ENCODE measurements around the gene FGF18. TPM values are rescaled to one million over a fixed set of nuclear protein-coding genes. Genes with fewer than 3 reads are reported as not detected.
"Not testable (repeated sequence)": the region's sequence is repeated elsewhere in the genome, so short reads cannot be mapped to it uniquely, and the experiment has no call there.

Gene FGF18
- total and polyA plus RNA-seq, 2 donors: 1.0 to 1.4 TPM

- peaks cover 3% of the 10 kb centered on the region for H3K4me1 ChIP-seq (ENCODE audit: insufficient read depth)
- H3K36me3 ChIP-seq (ENCODE audit: insufficient read depth): peaks cover 2% of the 10 kb centered on the region
- H3K27ac ChIP-seq (ENCODE audit: low read depth): no peak overlapping the region
- WGBS: 73% methylated on average over 8 of the region's 8 CpGs
- no peak for DNase-seq (ENCODE audit: extremely low spot score)
- H3K4me3 ChIP-seq (ENCODE audit: low read depth, low read length): no peak overlapping the region
Measured at GRCh38 chr5:171390883-171391677, 28.4 kb upstream of the FGF18 start.

GRCh38 chr5:171391996-171392577 lies 27.4 kb upstream of the FGF18 start:
- WGBS: 84% methylated on average over 14 of the region's 14 CpGs
- Histone ChIP-seq H3K4me3 (ENCODE audit: low read depth, low read length) (no peak overlapping the region), H3K4me1 (ENCODE audit: insufficient read depth) (peaks cover 3% of the 10 kb centered on the region), H3K36me3 (ENCODE audit: insufficient read depth) (peaks cover 2% of the 10 kb centered on the region), H3K27ac (ENCODE audit: low read depth) (no peak overlapping the region)
- no peak for DNase-seq (ENCODE audit: extremely low spot score)

DNA sequence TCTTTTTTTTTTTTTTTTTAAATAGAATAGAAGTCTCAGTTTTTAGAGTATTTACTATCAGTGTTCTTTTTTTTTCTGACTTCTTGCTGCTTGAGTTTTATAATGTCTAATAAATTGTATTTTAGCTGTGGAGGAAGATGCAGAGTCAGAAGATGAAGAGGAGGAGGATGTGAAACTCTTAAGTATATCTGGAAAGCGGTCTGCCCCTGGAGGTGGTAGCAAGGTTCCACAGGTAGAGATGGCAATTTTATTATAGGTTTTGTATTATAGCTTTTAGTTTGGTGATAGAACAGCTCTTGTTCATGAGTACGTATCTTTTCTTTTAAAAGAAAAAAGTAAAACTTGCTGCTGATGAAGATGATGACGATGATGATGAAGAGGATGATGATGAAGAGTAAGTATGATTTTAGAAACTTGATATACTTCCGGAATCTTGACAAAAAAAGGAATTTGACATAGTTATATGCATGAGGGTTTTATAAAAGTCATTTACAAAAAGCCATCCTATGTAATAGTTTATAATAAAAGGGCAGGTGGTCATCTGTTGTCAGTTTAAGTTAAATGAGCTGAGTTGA lies 26.8 kb upstream of the FGF18 start:
- WGBS: 92% methylated on average over 4 of the region's 4 CpGs
- Histone ChIP-seq H3K36me3 (ENCODE audit: insufficient read depth) (peaks cover 2% of the 10 kb centered on the region), H3K4me1 (ENCODE audit: insufficient read depth) (peaks cover 3% of the 10 kb centered on the region), H3K27ac (ENCODE audit: low read depth) (no peak overlapping the region), H3K4me3 (ENCODE audit: low read depth, low read length) (no peak overlapping the region)
- DNase-seq (ENCODE audit: extremely low spot score): no peak

- peaks cover 3% of the 10 kb centered on the region for H3K4me1 ChIP-seq (ENCODE audit: insufficient read depth)
- DNase-seq (ENCODE audit: extremely low spot score): no peak
- no peak overlapping the region for H3K27ac ChIP-seq (ENCODE audit: low read depth)
- no peak overlapping the region for H3K4me3 ChIP-seq (ENCODE audit: low read depth, low read length)
- WGBS: 97% methylated on average over 7 of the region's 7 CpGs
- peaks cover 2% of the 10 kb centered on the region for H3K36me3 ChIP-seq (ENCODE audit: insufficient read depth)
Measured at GRCh38 chr5:171395042-171395441, 24.4 kb upstream of the FGF18 start.

DNA sequence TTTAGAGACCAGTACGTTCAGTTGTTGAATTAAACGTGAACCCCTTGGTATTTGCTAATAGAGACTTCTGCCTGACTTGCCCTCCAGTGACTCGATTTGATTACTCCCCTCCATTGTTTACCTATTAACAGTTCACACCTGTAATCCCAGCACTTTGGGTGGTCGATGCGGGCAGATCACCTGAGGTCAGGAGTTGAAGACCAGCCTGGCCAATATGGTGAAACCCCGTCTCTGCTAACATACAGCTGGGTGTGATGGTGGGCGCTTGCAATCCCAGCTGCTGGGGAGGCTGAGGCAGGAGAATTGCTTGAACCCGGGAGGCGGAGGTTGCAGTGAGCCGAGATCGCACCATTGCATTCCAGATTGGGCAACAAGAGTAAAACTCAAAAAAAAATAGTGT lies 22.9 kb upstream of the FGF18 start:
- H3K27ac ChIP-seq (ENCODE audit: low read depth); DNase-seq (ENCODE audit: extremely low spot score); H3K4me1 ChIP-seq (ENCODE audit: insufficient read depth); H3K4me3 ChIP-seq (ENCODE audit: low read depth, low read length); H3K36me3 ChIP-seq (ENCODE audit: insufficient read depth): not testable (repeated sequence)
- 90% methylated on average over 11 of the region's 11 CpGs for WGBS

GRCh38 chr5:171397190-171397589 lies 22.3 kb upstream of the FGF18 start:
- 92% methylated on average over 2 of the region's 2 CpGs for WGBS
- H3K27ac ChIP-seq (ENCODE audit: low read depth): no peak overlapping the region
- H3K4me1 ChIP-seq (ENCODE audit: insufficient read depth): no peaks in the 10 kb centered on the region
- H3K36me3 ChIP-seq (ENCODE audit: insufficient read depth): peaks cover 9% of the 10 kb centered on the region
- DNase-seq (ENCODE audit: extremely low spot score): no peak
- H3K4me3 ChIP-seq (ENCODE audit: low read depth, low read length): no peak overlapping the region

- no peak overlapping the region for H3K27ac ChIP-seq (ENCODE audit: low read depth)
- peaks cover 9% of the 10 kb centered on the region for H3K36me3 ChIP-seq (ENCODE audit: insufficient read depth)
- H3K4me1 ChIP-seq (ENCODE audit: insufficient read depth): no peaks in the 10 kb centered on the region
- H3K4me3 ChIP-seq (ENCODE audit: low read depth, low read length): no peak overlapping the region
- DNase-seq (ENCODE audit: extremely low spot score): no peak
- WGBS: 96% methylated on average over 4 of the region's 4 CpGs
Measured at GRCh38 chr5:171397599-171397998, 21.8 kb upstream of the FGF18 start.

GRCh38 chr5:171398660-171399059 lies 20.8 kb upstream of the FGF18 start:
- H3K4me3 ChIP-seq (ENCODE audit: low read depth, low read length); DNase-seq (ENCODE audit: extremely low spot score); H3K36me3 ChIP-seq (ENCODE audit: insufficient read depth); H3K4me1 ChIP-seq (ENCODE audit: insufficient read depth); H3K27ac ChIP-seq (ENCODE audit: low read depth): not testable (repeated sequence)
- 96% methylated on average over 9 of the region's 9 CpGs for WGBS

GRCh38 chr5:171400169-171400568 lies 19.3 kb upstream of the FGF18 start:
- Histone ChIP-seq H3K4me1 (ENCODE audit: insufficient read depth) (no peaks in the 10 kb centered on the region), H3K36me3 (ENCODE audit: insufficient read depth) (peaks cover 8% of the 10 kb centered on the region), H3K4me3 (ENCODE audit: low read depth, low read length) (no peak overlapping the region), H3K27ac (ENCODE audit: low read depth) (no peak overlapping the region)
- DNase-seq (ENCODE audit: extremely low spot score): no peak
- 93% methylated on average over 7 of the region's 7 CpGs for WGBS

DNA sequence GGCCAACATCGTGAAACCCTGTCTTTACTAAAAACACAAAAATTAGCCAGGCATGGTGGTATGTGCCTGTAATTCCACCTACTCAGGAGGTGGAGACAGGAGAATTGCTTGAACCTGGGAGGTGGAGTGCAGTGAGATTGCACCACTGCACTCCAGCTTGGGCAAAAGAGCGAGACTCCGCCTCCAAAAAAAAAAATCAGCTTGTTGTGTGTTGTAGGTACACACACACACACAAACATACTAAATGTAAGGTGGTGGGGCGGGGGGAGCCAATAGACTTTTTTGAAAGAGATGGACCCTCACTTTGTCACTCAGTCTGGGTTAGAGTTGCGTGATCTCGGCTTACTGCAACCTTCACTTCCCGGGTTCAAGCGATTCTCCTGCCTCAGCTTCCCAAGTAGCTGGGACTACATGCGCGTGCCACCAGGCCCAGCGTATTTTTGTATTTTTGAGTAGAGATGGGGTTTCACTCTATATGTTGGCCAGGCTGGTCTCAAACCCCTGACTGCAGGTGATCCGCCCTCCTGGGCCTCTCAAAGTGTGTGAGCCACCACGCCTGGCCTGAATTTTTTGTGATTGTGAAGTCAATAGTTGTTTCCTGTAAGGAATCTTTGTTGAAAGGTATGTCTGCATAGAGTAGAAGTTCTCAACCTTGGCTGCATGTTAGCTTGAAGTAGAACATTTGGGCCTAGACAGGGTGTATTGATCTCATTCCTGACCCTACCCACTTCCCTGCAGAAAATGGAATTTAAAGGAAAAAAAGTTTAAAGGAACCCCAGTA lies 18.1 kb upstream of the FGF18 start:
- no peak for DNase-seq (ENCODE audit: extremely low spot score)
- H3K27ac ChIP-seq (ENCODE audit: low read depth): no peak overlapping the region
- 97% methylated on average over 13 of the region's 13 CpGs for WGBS
- H3K36me3 ChIP-seq (ENCODE audit: insufficient read depth): peaks cover 8% of the 10 kb centered on the region
- H3K4me1 ChIP-seq (ENCODE audit: insufficient read depth): no peaks in the 10 kb centered on the region
- no peak overlapping the region for H3K4me3 ChIP-seq (ENCODE audit: low read depth, low read length)

DNA sequence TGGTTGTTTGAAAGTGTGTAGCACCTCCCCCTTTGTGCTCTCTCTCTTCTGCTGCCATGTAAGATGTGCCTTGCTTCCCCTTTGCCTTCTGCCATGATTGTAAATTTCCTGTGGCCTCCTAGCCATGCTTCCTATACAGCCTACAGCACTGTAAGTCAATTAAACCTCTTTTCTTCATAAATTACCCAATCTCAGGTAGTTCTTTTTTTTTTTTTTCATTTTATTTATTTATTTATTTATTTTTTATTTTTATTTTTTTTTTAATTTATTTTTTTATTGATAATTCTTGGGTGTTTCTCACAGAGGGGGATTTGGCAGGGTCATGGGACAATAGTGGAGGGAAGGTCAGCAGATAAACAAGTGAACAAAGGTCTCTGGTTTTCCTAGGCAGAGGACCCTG lies 16.7 kb upstream of the FGF18 start:
- not testable (repeated sequence) for H3K4me3 ChIP-seq (ENCODE audit: low read depth, low read length); H3K36me3 ChIP-seq (ENCODE audit: insufficient read depth); H3K27ac ChIP-seq (ENCODE audit: low read depth); DNase-seq (ENCODE audit: extremely low spot score); H3K4me1 ChIP-seq (ENCODE audit: insufficient read depth)

DNA sequence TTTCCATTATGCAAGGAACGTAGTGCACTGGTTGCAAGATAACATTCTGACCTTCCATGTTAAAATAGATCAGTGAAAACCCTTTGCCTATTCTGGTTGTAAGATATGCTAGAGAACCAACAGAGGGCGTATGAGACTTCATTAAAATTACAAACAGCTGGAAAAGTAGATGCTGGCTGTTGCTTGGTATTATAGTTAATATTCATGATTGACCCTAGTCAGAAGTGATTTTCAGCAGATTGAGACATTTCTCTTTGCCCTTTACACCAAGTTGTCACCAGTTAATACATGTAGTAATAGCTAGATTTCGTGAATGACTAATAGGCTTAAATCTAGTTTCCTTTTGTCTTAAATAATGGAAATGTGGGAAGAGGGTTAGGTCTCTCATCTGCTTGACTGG lies 13.8 kb upstream of the FGF18 start:
- DNase-seq (ENCODE audit: extremely low spot score): no peak
- WGBS: 67% methylated on average over 3 of the region's 3 CpGs
- no peaks in the 10 kb centered on the region for H3K4me1 ChIP-seq (ENCODE audit: insufficient read depth)
- no peak overlapping the region for H3K4me3 ChIP-seq (ENCODE audit: low read depth, low read length)
- H3K27ac ChIP-seq (ENCODE audit: low read depth): no peak overlapping the region
- H3K36me3 ChIP-seq (ENCODE audit: insufficient read depth): peaks cover 8% of the 10 kb centered on the region

- peaks cover 2% of the 10 kb centered on the region for H3K36me3 ChIP-seq (ENCODE audit: insufficient read depth)
- WGBS: 75% methylated on average over 4 of the region's 4 CpGs
- no peak for DNase-seq (ENCODE audit: extremely low spot score)
Measured at GRCh38 chr5:171407234-171407633, 12.2 kb upstream of the FGF18 start.

More at GRCh38 chr5:171407234-171407633, 12.2 kb upstream of the FGF18 start:
- H3K4me1 ChIP-seq (ENCODE audit: insufficient read depth): no peaks in the 10 kb centered on the region
- H3K27ac ChIP-seq (ENCODE audit: low read depth): no peak overlapping the region
- no peak overlapping the region for H3K4me3 ChIP-seq (ENCODE audit: low read depth, low read length)

Data from urinary bladder (tissue), 4 donors.